Measurements from ENCODE around the gene ARHGEF33. TPM values are rescaled to one million over a fixed set of nuclear protein-coding genes. Genes with fewer than 3 reads are reported as not detected.
A peak's percentile ranks its signal among the peaks of the same experiment; 100 is the strongest.

ARHGEF33 gene
- total and polyA plus RNA-seq, 2 of the 13 experiments (the other 11 are each of a cell fraction or from before 2014, with no cell fraction given): 0.04 TPM; not detected in 1

DNA sequence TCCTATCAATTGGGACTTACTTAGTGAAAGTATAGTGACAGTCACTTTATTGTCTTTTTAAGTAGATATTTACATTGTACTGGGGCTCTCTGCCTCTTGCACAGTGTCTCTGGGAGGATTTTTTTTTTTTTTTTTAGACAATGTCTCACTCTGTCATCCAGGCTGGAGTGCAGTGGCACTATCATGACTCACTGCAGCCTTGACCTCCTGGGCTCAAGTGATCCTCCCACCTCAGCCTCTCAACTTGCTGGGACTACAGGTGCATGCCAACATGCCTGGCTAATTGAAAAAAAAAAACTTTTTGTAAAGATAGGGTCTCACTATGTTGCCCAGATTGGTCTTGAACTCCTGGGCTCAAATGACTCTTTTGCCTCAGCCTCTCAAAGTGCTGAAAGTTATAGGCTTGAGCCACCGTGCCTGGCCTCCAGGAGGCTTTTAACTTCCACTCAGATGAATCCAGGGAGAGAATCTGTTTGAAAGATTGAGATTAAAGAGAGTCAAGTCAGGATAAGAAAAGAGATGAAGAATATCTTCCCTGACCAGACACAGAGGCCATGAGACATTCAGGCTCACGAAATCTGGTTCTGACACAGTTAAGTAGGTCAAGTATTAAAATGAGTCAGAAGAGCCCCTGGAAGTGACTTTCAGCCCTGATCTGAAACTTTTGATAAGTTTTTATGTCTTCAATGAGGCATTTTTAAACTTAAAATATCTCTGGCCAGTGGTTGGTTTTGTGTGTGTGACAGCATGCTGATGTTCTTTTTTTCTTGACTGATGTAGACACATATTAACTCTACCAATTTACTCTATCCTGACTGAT, 18.3 kb downstream of the ARHGEF33 start (continued):
- TF ChIP-seq, protein P1, sequence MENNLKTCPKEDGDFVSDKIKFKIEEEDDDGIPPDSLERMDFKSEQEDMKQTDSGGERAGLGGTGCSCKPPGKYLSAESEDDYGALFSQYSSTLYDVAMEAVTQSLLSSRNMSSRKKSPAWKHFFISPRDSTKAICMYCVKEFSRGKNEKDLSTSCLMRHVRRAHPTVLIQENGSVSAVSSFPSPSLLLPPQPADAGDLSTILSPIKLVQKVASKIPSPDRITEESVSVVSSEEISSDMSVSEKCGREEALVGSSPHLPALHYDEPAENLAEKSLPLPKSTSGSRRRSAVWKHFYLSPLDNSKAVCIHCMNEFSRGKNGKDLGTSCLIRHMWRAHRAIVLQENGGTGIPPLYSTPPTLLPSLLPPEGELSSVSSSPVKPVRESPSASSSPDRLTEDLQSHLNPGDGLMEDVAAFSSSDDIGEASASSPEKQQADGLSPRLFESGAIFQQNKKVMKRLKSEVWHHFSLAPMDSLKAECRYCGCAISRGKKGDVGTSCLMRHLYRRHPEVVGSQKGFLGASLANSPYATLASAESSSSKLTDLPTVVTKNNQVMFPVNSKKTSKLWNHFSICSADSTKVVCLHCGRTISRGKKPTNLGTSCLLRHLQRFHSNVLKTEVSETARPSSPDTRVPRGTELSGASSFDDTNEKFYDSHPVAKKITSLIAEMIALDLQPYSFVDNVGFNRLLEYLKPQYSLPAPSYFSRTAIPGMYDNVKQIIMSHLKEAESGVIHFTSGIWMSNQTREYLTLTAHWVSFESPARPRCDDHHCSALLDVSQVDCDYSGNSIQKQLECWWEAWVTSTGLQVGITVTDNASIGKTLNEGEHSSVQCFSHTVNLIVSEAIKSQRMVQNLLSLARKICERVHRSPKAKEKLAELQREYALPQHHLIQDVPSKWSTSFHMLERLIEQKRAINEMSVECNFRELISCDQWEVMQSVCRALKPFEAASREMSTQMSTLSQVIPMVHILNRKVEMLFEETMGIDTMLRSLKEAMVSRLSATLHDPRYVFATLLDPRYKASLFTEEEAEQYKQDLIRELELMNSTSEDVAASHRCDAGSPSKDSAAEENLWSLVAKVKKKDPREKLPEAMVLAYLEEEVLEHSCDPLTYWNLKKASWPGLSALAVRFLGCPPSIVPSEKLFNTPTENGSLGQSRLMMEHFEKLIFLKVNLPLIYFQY (CRISPR knock-in tag; IDR thresholded peaks at IDR 0.05; ENCODE audit: borderline replicate concordance): 0 out of 2 replicates have a peak, but pooled peaks have one; percentile 37
- TF ChIP-seq, protein P2, sequence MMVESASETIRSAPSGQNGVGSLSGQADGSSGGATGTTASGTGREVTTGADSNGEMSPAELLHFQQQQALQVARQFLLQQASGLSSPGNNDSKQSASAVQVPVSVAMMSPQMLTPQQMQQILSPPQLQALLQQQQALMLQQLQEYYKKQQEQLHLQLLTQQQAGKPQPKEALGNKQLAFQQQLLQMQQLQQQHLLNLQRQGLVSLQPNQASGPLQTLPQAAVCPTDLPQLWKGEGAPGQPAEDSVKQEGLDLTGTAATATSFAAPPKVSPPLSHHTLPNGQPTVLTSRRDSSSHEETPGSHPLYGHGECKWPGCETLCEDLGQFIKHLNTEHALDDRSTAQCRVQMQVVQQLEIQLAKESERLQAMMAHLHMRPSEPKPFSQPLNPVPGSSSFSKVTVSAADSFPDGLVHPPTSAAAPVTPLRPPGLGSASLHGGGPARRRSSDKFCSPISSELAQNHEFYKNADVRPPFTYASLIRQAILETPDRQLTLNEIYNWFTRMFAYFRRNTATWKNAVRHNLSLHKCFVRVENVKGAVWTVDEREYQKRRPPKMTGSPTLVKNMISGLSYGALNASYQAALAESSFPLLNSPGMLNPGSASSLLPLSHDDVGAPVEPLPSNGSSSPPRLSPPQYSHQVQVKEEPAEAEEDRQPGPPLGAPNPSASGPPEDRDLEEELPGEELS (CRISPR knock-in tag; IDR thresholded peaks at IDR 0.05): 0 out of 2 replicates have a peak, but pooled peaks have one; percentile 44
- TF ChIP-seq ZNF12 (CRISPR knock-in tag; IDR thresholded peaks at IDR 0.05): peak; percentile 36; the same call in 1 of the 2 replicates
- 0 out of 2 replicates have a peak, but pooled peaks have one; percentile 16 for TF ChIP-seq HNF4A (CRISPR knock-in tag; IDR thresholded peaks at IDR 0.05)
- TF ChIP-seq, protein P3, sequence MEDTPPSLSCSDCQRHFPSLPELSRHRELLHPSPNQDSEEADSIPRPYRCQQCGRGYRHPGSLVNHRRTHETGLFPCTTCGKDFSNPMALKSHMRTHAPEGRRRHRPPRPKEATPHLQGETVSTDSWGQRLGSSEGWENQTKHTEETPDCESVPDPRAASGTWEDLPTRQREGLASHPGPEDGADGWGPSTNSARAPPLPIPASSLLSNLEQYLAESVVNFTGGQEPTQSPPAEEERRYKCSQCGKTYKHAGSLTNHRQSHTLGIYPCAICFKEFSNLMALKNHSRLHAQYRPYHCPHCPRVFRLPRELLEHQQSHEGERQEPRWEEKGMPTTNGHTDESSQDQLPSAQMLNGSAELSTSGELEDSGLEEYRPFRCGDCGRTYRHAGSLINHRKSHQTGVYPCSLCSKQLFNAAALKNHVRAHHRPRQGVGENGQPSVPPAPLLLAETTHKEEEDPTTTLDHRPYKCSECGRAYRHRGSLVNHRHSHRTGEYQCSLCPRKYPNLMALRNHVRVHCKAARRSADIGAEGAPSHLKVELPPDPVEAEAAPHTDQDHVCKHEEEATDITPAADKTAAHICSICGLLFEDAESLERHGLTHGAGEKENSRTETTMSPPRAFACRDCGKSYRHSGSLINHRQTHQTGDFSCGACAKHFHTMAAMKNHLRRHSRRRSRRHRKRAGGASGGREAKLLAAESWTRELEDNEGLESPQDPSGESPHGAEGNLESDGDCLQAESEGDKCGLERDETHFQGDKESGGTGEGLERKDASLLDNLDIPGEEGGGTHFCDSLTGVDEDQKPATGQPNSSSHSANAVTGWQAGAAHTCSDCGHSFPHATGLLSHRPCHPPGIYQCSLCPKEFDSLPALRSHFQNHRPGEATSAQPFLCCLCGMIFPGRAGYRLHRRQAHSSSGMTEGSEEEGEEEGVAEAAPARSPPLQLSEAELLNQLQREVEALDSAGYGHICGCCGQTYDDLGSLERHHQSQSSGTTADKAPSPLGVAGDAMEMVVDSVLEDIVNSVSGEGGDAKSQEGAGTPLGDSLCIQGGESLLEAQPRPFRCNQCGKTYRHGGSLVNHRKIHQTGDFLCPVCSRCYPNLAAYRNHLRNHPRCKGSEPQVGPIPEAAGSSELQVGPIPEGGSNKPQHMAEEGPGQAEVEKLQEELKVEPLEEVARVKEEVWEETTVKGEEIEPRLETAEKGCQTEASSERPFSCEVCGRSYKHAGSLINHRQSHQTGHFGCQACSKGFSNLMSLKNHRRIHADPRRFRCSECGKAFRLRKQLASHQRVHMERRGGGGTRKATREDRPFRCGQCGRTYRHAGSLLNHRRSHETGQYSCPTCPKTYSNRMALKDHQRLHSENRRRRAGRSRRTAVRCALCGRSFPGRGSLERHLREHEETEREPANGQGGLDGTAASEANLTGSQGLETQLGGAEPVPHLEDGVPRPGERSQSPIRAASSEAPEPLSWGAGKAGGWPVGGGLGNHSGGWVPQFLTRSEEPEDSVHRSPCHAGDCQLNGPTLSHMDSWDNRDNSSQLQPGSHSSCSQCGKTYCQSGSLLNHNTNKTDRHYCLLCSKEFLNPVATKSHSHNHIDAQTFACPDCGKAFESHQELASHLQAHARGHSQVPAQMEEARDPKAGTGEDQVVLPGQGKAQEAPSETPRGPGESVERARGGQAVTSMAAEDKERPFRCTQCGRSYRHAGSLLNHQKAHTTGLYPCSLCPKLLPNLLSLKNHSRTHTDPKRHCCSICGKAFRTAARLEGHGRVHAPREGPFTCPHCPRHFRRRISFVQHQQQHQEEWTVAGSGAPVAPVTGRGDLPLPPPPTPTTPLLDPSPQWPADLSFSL (CRISPR knock-in tag; IDR thresholded peaks at IDR 0.05): no peak
- TF ChIP-seq ZBTB42 (CRISPR knock-in tag; IDR thresholded peaks at IDR 0.05): no peak
- TF ChIP-seq, protein P4, sequence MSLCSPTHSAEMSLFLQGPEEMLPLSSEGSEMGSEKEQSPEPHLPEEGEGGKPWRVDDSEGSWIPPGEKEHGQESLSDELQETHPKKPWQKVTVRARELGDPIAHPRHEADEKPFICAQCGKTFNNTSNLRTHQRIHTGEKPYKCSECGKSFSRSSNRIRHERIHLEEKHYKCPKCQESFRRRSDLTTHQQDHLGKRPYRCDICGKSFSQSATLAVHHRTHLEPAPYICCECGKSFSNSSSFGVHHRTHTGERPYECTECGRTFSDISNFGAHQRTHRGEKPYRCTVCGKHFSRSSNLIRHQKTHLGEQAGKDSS (CRISPR knock-in tag; IDR thresholded peaks at IDR 0.05; ENCODE audit: borderline replicate concordance, low read depth): 0 out of 2 replicates have a peak, but pooled peaks have one; percentile 30
- no peak for TF ChIP-seq ZNF326 (CRISPR knock-in tag; IDR thresholded peaks at IDR 0.05; ENCODE audit: borderline replicate concordance)
- no peak for TF ChIP-seq TP53 (CRISPR knock-in tag; conservative IDR thresholded peaks at IDR 0.05)
- TF ChIP-seq PHB2 (IDR thresholded peaks at IDR 0.05; ENCODE audit: partially characterized antibody): no peak
- TF ChIP-seq FOXK2 (IDR thresholded peaks at IDR 0.05): peak; percentile 54; the same call in 1 of the 2 replicates
- TF ChIP-seq CHCHD3 (CRISPR knock-in tag; IDR thresholded peaks at IDR 0.05): no peak
- no peak for TF ChIP-seq NFATC3 (CRISPR knock-in tag; IDR thresholded peaks at IDR 0.05)
- peak; percentile 86; the same call in 1 of the 2 replicates for TF ChIP-seq HMG20A (CRISPR knock-in tag; IDR thresholded peaks at IDR 0.05; ENCODE audit: borderline replicate concordance)
- TF ChIP-seq TEAD3 (CRISPR knock-in tag; optimal IDR thresholded peaks at IDR 0.05; ENCODE audit: borderline replicate concordance): peak; percentile 78
- no peak for TF ChIP-seq IKZF1 (IDR thresholded peaks at IDR 0.05)
